Breast epithelium (tissue), 4 donors: ENCODE data around the gene RSRP1. TPM values are rescaled to one million over a fixed set of nuclear protein-coding genes. Genes with fewer than 3 reads are reported as not detected.

Source experiments
- DNase-seq, 2 donors: peaks; one replicate each; pipeline ENCODE4 v3.0.0-alpha.2; 2019; ENCODE audit warnings: low spot score in 2 of 2
- H3K27ac ChIP-seq, 2 donors: fragments of 200-600 bp; sonication (generic) in 1 of 2; one replicate each; pipeline ENCODE4 v1.5.1; 2016 to 2019; ENCODE audit warnings: mild to moderate bottlenecking in 1 of 2
- H3K27me3 ChIP-seq, 2 donors: fragments of 200-600 bp; sonication (generic) in 1 of 2; one replicate each; pipeline versions ENCODE4 v1.5.1 to v1.6.0; 2017 to 2019; ENCODE audit warnings: control low read depth in 1 of 2, mild to moderate bottlenecking in 1 of 2
- H3K36me3 ChIP-seq: fragments of 200-600 bp; one replicate; pipeline ENCODE4 v1.5.1; 2019
- H3K4me1 ChIP-seq, 2 donors: fragments of 200-600 bp; sonication (generic); one replicate each; pipeline ENCODE4 v1.5.1; 2016 to 2019; ENCODE audit warnings: control low read depth in 1 of 2
- H3K4me3 ChIP-seq, 3 donors: fragments of 200-600 bp; sonication (generic); 1 replicate in 2 of 3; 2 replicates in 1 of 3; pipeline ENCODE4 v1.5.1; 2016 to 2019; ENCODE audit warnings: mild to moderate bottlenecking in 3 of 3, moderate library complexity in 2 of 3
- H3K9me3 ChIP-seq, 2 donors: fragments of 200-600 bp; sonication (generic) in 1 of 2; one replicate each; pipeline ENCODE4 v1.5.1; 2016 to 2019; ENCODE audit warnings: control low read depth in 1 of 2
- POLR2A ChIP-seq: fragments of 450-650 bp; IDR thresholded peaks from one replicate; pipeline ENCODE4 v1.6.1; 2016; ENCODE audit warnings: antibody characterized with exemption, mild to moderate bottlenecking, moderate library complexity
- POLR2AphosphoS5 ChIP-seq, 3 donors: sonication (generic); formaldehyde crosslinking; IDR thresholded peaks; one replicate each; pipeline ENCODE4 v1.6.1; 2017; ENCODE audit warnings: antibody characterized with exemption in 3 of 3
- intact Hi-C: fragments of 100-400 bp; cut with DNase I; formaldehyde crosslinking; loops from one replicate; pipeline ENCODE4 v1.15.1; 2023; ENCODE audit warnings: low total_unique reads
- total RNA-seq, 3 donors: library from RNA; depleted of rRNA; stranded (reverse); fragments of >200 nt; gene quantifications; one replicate each; pipeline ENCODE4 v1.1.0, GENCODE V29; 2016
- TF ChIP-seq, protein P1 (sequence below), 3 donors: fragments of 450-650 bp; IDR thresholded peaks; one replicate each; pipeline ENCODE4 v1.5.1; 2016 to 2017; ENCODE audit warnings: antibody characterized with exemption in 3 of 3, mild to moderate bottlenecking in 3 of 3, moderate library complexity in 3 of 3

Gene RSRP1
- total RNA-seq, 3 donors from 2014 or later = 155 to 215 (median 164) TPM

GRCh38 chr1:25197235-25197975 lies 49.8 kb downstream of the RSRP1 start:
- peaks cover 5 to 7% of the 10 kb centered on the region in 2 donors for H3K4me1 ChIP-seq
- H3K9me3 ChIP-seq = no peaks in the 10 kb centered on the region
- H3K27me3 ChIP-seq = no peaks in the 10 kb centered on the region
- intact Hi-C loops = loop anchor here (10.0 kb wide), 1 partner anchor 343 kb away; no protein-coding TSS in a partner anchor
- peak overlapping the region; percentile 95 to 96 for H3K27ac ChIP-seq
- TF ChIP-seq, protein P1, sequence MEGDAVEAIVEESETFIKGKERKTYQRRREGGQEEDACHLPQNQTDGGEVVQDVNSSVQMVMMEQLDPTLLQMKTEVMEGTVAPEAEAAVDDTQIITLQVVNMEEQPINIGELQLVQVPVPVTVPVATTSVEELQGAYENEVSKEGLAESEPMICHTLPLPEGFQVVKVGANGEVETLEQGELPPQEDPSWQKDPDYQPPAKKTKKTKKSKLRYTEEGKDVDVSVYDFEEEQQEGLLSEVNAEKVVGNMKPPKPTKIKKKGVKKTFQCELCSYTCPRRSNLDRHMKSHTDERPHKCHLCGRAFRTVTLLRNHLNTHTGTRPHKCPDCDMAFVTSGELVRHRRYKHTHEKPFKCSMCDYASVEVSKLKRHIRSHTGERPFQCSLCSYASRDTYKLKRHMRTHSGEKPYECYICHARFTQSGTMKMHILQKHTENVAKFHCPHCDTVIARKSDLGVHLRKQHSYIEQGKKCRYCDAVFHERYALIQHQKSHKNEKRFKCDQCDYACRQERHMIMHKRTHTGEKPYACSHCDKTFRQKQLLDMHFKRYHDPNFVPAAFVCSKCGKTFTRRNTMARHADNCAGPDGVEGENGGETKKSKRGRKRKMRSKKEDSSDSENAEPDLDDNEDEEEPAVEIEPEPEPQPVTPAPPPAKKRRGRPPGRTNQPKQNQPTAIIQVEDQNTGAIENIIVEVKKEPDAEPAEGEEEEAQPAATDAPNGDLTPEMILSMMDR (IDR thresholded peaks at IDR 0.05) = no peak
- TF ChIP-seq POLR2AphosphoS5 (IDR thresholded peaks at IDR 0.05) (no peak), POLR2A (no peak)
- DNase-seq = no peak
- H3K4me3 ChIP-seq = no peak overlapping the region
- H3K36me3 ChIP-seq = no peaks in the 10 kb centered on the region

- Histone ChIP-seq H3K27ac (peak overlapping the region; percentile 95 to 96), H3K36me3 (no peaks in the 10 kb centered on the region), H3K9me3 (no peaks in the 10 kb centered on the region), H3K27me3 (no peaks in the 10 kb centered on the region), H3K4me1 (peaks cover 5 to 7% of the 10 kb centered on the region in 2 donors), H3K4me3 (no peak overlapping the region)
- TF ChIP-seq POLR2A = no peak
- TF ChIP-seq, protein P1 (IDR thresholded peaks at IDR 0.05) = no peak
- no peak for TF ChIP-seq POLR2AphosphoS5 (IDR thresholded peaks at IDR 0.05)
- intact Hi-C loops = loop anchor here (10.0 kb wide), 1 partner anchor 342 kb away; no protein-coding TSS in a partner anchor
- no peak for DNase-seq
Measured at GRCh38 chr1:25196830-25197229, 50.4 kb downstream of the RSRP1 start.

DNA sequence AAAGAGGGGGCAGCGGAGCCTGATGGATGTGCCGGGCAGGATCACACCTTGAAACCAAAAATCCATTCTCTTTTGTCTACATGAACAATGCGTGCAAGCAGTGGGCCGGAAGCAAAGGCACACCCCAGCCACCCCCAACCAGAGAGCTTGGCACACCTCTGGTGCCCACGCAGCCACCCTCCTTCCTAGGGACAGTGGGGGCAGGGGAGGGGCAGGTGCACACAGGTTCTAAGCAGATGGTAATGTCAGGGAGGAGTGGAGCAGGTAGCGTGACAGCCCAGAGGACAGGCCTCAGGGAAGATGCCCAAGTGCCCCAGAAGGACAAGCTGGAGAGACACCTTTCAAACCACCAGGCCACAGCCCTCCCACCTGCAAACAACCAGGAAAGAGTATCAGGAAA lies 51.4 kb downstream of the RSRP1 start:
- Histone ChIP-seq H3K4me1 (peaks cover 5 to 7% of the 10 kb centered on the region in 2 donors), H3K36me3 (no peaks in the 10 kb centered on the region), H3K27me3 (no peaks in the 10 kb centered on the region), H3K27ac (peak overlapping the region; percentile 52 to 95), H3K9me3 (no peaks in the 10 kb centered on the region), H3K4me3 (no peak overlapping the region)
- TF ChIP-seq, protein P1 (IDR thresholded peaks at IDR 0.05) = no peak
- TF ChIP-seq POLR2AphosphoS5 (IDR thresholded peaks at IDR 0.05) (no peak), POLR2A (no peak)
- intact Hi-C loops = loop anchor here (10.0 kb wide), 1 partner anchor 341 kb away; no protein-coding TSS in a partner anchor
- DNase-seq = no peak

- Histone ChIP-seq H3K27me3 (no peaks in the 10 kb centered on the region), H3K4me3 (no peak overlapping the region), H3K27ac (peak overlapping the region; percentile 69 to 95), H3K9me3 (no peaks in the 10 kb centered on the region), H3K36me3 (no peaks in the 10 kb centered on the region), H3K4me1 (peaks cover 5 to 7% of the 10 kb centered on the region in 2 donors)
- intact Hi-C loops = loop anchor here (10.0 kb wide), 1 partner anchor 340 kb away; no protein-coding TSS in a partner anchor
- TF ChIP-seq POLR2AphosphoS5 (IDR thresholded peaks at IDR 0.05) (peak in 1 of 3 donors; percentile 10), POLR2A (no peak)
- DNase-seq = peak in 1 of 2 donors; percentile 91
Measured at GRCh38 chr1:25194572-25195020, 52.7 kb downstream of the RSRP1 start.

GRCh38 chr1:25194054-25194453 lies 53.2 kb downstream of the RSRP1 start:
- no peak for DNase-seq
- TF ChIP-seq POLR2AphosphoS5 (IDR thresholded peaks at IDR 0.05) (no peak), POLR2A (no peak)
- TF ChIP-seq, protein P1 (IDR thresholded peaks at IDR 0.05) = no peak
- H3K4me3 ChIP-seq = no peak overlapping the region
- H3K36me3 ChIP-seq = no peaks in the 10 kb centered on the region
- H3K27ac ChIP-seq = peak overlapping the region; percentile 69 to 95
- intact Hi-C loops = loop anchor here (10.0 kb wide), 1 partner anchor 339 kb away; no protein-coding TSS in a partner anchor
- no peaks in the 10 kb centered on the region for H3K27me3 ChIP-seq
- no peaks in the 10 kb centered on the region for H3K9me3 ChIP-seq
- peaks cover 2 to 7% of the 10 kb centered on the region in 2 donors for H3K4me1 ChIP-seq
